Measurements from ENCODE around the gene GALNTL6.
"Not testable (repeated sequence)": the region's sequence is repeated elsewhere in the genome, so short reads cannot be mapped to it uniquely, and the experiment has no call there.

GALNTL6 gene

DNA sequence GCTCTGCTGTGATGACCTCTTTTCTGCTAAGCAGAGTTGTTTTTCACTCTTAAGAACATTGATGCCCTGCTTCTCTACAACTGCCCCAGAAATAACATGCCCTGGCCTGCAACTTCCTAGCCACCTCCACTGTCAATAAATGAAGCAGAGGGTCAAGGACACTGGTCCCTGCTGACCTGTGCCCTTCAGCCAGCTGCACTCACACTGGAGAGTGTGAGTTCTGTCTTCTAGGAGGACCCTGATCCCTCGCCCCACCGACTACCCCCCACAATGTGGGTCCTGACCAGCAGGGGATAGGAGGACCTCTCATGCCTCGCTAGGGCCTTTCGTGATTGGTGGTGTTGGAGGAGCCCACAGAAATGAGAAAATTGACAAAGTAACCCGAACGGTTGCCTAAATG lies 947.3 kb downstream of the GALNTL6 start:
- no peak for DNase-seq

DNA sequence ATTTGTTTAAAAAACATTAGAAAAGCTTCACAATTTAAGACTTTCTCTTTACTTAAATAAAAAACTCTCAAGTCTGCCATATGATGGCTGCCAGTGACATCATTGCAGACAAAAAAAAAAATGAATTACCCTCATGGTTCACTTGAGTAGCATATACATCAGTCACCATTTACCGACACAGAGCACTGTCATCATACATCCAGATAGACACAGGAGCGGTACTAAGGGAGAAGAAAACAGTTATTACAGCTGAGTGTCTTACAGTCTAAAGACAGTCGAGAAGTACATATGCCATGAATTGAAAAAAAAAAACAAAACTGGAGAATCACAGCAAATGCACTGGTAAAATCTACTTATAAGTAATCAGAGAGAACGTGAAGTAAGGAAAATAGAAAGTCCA lies 949.7 kb downstream of the GALNTL6 start:
- DNase-seq, result no peak

DNA sequence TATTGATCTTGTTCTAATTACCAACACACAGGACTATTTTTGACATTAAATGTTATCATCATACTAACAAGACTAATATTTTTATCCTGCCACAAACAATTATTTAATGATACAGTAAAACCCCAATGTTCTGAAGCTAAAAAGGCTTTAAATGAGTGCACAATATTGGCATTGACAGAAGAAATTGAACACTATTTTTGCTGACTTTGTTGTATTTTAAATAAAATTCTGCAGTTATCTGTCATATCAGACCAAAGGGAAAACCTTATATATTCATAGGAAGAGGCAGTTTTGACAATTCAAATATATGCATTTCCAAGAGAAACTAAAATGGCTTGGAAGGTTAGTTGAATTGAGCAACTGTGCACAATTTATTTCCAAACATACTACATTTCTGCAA lies 957.6 kb downstream of the GALNTL6 start:
- DNase-seq, result no peak

DNA sequence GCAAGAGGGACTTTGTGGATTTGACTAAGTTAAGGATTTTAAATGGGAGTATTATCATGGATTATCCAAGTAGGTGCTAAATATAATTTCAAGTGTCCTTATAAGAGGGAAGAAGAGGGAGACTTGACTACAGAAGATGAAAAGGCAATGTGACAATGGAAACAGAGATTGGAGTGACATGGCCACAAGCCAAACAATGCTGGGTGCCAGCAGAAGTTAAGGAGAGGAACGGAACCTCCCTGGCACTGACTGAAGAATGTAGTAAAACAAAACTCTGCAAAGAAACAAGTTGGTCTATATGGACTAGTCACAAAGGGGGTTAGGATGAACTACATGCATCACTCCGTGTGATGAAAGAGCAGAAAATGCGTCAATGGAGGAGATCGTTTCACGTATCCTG lies 959.6 kb downstream of the GALNTL6 start:
- no peak for DNase-seq

DNA sequence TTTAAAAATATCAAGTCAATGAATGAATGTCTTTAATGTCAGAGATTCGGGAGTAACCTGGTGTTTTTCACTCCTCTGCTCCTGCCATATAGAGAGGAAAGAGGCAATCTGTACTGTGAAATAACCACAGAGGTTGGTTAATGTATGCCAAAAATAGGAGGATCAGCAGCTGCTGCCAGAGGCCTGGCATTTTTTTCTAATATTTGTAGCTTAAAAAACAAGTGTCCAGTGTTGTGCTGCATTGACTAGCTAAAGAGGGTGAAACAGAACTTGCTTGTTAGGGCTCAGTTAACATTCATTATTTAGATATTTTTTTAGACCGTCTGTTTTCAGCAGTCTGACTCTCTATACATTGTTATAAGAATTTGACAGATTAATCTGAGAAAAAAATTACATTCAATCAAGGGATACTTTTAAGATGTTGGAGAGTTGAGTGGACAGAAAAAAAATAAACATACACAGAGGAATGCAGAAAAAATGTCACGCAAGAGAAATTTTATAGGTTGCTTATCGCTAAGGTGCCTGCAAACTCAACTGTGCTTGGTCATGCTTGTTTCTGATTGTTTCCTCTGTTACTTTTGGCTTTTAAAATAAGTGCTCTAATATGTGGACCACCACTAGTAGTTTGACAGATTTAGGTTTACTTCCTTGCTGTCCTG lies 963.1 kb downstream of the GALNTL6 start:
- no peak for DNase-seq

DNA sequence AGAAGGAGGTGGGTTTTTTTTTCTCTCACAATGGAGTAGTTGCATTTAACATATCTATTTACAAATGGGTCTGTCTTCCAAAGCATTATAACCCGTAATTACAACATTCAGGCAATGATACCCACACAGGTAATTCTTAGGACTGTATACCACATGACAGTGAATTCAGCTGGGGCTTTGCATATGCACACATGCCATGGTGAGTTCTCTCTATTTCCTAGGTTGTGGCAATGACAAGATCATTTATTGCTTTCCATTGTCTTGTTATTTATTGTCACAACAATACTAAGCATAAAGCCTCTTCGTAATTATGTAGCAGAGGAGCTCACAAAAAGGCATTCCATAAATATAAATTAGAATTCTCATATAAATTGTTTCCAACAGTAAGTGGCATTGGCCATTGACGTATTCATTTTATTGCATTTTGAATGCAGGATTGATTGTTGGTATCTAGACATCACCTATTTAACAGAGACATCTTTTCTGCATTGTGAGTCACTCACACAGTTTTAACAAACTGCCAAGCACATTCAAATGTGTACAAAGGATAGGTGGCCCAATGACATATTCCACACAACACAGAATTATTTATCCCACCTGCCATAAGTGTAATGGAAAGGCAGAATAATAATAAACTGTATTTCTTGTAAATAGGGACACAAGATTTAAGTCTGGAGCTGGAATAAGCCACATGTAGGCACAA lies 964.7 kb downstream of the GALNTL6 start:
- DNase-seq, result no peak

DNA sequence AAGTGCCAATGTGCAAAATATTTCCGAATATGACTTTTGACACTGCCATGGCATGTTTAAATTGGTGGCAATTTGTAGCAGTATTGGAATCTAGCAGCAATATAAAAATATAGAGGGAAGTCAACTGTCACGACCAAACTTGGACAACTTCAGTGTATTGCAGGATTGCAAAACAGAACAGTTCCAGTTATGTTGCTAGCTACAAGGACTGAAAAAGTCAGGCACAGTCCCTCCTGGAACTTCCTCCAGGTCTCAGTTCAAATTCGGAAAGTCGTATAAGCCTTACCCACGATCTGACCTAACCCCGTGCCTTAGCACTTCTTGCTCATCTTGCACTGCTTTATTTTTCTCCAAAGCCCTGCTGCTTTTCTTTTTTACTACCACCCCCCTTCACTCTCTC lies 965.4 kb downstream of the GALNTL6 start:
- DNase-seq, result no peak

DNA sequence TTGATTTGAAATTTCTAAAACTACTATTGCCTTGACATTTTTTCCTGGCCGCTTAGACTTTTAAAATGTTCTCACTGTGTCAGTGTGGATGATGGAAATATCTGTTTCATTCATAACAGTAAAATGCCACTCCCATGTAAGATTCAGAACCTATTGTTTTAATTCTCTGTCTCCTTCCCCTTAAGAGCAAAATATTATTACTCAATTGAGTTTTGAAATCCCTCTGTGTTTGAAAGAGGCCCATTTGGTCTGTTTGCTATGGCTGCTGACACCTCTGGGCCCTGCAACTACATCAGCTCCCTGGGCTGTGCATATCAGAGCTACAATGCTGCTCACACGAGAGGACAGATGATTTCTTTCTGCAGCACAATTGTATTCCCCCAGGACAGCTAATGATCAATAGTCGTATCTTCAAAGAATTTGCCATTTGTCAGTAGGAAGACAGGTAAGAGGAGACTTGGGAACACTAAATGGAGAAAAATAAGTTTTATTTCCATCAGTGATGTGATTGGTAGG lies 967.4 kb downstream of the GALNTL6 start:
- no peak for DNase-seq

DNA sequence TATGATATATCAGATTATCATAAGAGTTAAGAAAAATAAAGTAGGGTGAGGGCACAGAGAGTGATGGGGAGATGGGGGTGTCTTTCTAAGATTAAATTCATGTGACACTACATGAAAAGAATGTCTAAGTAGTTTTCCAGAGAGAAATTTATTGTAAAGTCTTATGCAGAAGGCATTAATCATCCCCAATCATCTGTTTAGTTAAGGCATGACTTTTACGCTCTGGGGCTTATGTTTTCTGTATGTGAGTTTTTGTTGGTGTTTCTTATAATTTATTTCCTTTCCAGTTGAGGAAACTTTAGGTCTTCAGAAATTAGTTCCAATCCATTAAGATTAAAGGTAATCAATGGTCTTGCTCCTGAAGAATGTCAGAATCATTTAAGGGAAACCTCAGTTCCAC lies 972.4 kb downstream of the GALNTL6 start:
- DNase-seq, result no peak

DNA sequence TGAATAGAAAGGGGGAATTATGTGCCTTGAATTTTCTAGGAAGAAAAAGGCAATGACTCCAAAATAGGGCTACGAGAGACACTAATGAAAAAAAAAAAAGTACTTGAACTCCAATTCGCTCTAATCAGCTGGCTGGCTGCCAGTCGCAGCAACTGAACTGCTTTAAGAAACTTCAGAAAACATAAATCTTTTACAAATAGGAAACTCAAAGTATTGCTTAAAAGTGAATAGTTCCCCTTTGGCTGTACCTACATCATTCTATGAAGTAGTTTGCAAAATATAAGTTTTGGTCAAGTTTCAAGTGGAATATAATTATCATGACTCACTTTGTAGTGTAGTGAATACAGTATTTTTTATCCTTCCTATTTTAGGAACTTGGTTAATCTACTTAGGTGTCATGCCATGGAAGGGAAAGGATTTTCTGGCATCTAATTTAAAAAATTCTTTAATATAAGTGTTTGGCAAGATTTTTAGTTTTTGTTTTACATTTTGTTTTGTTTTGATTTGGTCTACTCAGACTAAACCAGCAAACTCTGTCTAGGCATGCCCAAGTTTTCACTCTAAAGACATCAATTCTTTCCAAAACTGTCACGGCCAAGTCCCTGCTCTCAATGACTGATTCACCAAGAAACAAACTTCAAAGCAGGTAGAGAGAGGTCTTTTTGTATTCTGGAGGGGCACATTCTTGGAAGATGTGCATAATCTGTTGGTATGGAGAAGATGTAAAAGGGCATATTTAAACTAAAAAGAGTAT lies 973.0 kb downstream of the GALNTL6 start:
- no peak for DNase-seq

DNA sequence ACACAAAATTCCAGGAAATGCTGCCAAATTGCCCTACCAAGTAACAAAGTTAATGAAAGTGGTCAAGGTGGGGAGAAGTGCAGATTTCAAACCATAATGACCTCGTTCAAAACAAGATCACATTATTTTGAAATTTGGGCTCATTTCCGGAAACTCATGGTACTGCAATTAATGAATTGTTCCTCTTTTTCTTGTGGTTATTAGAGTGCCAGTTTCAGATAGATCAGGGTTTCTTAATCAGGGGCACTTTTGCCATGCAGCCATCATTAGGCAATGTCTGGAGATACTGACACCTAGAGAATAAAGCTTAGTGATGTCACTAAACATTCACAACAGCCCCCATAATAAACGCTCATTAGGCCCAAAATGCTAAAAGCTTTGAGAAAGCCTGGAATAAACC lies 973.9 kb downstream of the GALNTL6 start:
- DNase-seq, result no peak

DNA sequence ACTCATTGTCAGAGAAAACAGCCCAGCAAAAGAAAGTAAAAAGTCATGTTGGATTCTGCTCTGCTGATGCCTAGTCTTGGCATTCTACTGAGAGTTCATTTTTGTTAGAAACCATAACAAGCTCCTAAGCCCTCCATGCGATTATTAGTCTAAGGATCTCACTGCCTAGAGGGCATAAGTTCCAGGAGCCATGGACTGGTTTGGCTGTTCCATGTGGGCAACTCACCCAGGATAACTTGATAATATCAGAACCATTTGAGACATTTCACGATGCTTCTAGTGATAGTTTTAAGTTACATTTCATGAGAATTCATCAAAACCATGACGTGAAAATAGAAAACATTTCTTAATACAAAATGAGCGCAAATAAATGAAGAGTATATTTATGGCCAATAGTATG lies 978.6 kb downstream of the GALNTL6 start:
- no peak for DNase-seq

DNA sequence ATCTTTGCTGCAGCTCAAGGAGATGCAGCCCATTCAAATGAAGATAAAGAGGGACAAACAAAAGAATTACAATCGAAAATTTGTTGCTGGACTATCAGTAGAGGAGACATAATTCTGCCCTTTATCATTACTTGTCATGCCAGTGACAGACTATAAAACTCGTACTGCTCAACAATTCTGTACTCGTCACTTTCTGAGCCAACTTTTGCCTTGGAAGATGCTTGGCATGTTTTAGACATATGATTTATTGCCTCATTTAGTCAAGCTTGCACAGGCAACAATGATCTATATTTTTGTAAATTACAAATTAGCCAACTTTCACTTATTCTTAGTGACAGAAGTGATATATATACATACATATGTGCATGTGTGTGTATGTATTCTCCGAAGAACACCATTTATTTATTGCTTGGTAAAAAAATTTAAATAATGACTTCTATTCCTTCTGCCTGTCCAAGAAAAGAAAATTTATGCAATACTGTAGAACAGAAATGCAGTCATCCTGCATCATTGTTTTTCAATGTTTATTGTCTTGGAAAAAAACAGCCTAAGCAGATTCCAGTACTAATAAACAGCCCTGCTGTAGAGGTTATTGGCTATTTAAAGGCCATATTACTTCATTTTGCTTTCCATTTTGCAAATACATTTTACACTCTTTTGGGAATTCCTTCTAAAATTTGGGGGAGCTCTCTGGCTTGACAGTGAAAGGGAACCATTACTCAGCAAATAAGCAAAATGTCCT lies 980.5 kb downstream of the GALNTL6 start:
- DNase-seq, result no peak

DNA sequence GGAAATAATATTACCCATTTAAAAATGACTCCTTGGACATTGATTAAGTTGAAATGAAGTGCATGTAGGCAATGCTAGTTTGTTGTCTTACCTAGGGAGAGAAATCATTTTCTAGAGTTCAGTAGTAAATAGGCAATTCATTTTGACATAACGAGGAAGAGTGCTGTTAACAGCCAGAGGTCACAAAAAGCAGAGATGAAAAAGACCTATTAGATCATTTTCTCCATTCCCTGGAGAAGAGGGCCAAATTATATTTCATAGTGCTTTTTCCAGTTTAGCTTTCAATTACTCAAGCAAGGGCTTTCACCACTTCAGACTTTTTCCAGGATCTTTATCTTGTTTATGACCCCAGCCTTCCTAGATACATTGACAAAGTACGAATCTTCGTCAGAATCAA lies 981.1 kb downstream of the GALNTL6 start:
- no peak for DNase-seq

DNA sequence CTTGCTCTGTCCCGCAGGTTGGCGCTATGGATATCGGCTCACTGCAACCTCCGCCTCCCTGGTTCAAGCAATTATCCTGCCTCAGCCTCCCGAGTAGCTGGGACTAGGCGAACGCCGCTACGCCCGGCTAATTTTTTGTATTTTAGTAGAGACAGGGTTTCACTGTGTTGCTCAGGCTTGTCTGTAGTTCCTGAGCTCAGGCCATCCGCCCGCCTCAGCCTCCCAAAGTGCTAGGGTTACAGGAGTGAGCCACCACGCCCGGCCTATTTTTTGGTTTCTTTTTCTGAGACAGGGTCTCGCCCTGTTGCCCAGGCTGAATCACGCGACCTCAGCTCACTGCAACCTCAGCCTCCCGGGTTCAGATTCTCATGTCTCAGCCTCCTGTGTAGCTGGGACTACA lies 984.1 kb downstream of the GALNTL6 start:
- not testable (repeated sequence) for DNase-seq

DNA sequence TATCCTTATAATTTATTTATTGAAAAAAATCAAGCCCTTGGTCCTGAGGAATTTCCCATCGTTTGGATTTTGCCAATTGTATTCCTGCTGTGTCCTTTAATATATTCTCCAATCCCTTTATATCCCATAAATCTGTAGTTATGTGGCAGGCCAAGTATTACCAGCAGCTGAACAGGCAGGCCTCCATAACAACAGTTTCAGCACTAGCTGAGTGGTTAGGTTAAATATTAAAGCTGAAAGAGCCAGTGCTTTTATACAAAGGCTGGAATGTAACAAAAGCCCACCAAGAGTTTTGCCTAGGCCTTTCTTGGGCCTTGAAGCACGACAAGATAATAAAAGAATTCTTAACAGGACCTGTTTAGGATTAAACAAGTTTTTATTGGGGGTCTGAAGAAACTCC lies 988.8 kb downstream of the GALNTL6 start:
- DNase-seq, result no peak

DNA sequence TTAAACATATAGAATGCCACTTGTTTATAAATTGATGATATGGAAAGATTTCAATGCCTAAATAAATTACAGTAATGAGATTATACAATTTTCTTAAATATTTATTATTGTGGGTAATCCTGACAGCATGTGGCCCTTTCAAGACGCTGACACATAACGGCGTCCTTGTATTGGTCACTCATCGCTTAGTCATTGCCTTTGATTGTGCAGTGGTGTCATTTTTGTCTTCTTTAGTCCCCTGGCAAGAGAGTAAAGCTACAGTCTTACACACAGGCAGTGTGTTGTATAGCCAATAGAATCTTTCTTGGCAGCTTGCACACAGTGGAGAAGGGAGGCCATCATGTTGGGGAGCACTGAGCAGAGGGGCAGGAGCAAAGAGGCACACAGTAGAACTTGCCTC lies 993.6 kb downstream of the GALNTL6 start:
- no peak for DNase-seq

DNA sequence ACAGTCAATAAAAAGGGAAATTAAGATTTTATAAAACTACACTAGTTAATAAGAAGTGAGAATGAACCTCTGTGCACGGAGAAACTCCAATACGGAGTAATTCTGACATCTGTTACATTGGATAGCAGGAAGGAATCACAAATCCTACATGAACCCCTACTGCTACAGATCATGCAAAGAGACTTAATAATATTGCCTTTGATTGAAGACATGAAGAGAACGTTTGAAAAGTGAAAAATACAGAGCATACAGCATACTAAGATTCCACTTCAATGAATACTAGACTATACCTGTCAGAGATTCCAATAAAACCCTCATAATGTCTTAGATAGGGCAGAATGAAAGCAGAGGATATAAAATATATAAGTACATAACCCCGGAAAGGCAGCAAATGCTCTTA lies 995.0 kb downstream of the GALNTL6 start:
- no peak for DNase-seq

DNA sequence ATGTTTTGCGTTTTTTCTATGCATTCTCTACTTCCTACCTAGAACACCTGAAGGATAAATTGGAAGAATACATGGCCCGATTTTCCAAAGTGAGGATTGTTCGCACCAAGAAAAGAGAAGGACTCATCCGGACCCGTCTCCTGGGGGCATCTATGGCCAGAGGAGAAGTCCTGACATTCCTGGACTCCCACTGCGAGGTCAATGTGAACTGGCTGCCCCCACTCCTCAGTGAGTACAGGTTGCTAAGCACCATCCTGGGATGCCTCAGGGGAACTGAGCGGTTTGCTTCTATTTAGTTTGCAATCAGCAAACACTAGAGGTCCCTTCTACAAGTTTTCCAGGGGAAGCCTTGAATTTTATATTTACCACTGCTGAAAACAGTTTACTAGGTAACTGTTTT lies 996.1 kb downstream of the GALNTL6 start:
- no peak for DNase-seq

DNA sequence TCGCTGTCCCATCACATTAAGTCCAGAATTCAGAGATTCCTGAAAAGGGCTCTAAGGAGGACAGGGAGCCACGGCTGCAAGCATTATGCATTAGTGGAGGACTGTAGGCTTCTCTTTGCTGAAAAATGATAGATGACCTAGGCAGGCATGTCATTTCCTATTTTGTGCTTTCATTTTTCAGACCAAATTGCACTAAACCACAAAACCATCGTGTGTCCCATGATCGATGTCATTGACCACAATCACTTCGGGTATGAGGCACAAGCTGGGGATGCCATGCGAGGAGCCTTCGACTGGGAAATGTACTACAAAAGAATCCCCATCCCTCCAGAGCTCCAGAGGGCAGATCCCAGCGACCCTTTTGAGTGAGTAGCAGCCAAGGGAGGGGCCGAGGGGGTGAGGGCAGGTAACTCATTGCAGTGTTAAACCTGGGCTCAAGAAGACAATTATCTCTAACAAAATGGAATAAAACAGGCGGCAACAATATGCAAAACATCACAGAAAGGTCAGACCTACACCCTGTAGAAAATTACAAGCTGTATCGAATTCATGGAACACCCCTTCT lies 1000.2 kb downstream of the GALNTL6 start:
- no peak for DNase-seq

DNA sequence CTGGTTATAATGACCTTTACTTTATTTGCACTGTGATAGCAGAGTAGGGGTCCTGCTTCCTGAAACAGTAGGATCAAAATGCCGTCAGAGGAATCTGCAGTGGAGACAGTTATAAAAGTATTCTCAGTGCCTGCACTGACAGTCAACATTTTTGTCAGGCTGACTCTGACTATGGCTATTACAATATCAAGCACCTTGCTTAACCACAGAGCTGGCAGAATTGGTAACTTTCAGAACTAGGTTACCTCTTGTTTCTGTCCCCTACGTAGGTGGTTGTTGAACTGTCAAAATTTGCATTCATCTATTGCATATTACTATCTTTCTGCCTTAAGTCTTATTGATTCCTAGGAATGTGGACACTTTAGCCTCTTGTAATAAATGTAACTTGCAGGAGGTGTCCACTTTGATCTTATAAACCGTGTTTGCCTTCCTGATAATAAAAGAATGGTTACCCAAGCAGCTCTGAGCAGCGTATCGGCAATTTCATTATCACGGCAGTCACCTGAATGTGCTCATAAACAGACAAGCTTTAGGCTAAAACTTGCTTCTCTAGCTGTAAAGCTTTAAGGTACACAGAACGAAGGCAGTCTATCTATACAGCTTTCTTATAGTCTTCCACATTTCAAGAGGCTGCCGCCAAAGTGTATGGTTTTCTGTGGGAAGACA lies 1002.4 kb downstream of the GALNTL6 start:
- no peak for DNase-seq

DNA sequence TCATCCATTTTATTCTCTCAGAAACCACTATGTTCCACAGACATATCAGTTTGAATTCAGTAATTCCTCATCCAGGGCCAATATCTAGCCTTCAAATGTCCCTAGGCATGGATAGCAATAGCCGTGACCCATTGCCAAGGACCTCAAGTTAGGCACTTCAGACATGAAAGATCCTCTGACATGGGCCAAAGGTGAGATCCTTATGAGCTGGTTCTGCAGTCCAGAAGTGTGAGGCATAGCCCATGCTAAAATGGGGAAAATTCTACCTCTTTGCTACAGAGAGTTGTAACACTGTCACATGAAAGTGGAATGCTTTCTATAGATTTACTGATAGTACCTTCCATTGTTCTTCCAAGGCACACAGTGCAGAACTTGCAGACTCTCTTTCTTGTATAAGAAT lies 1005.7 kb downstream of the GALNTL6 start:
- DNase-seq, result no peak
